ENCODE results near the gene ST3GAL3. TPM values are rescaled to one million over a fixed set of nuclear protein-coding genes. Genes with fewer than 3 reads are reported as not detected.

The ST3GAL3 gene
- total and polyA plus RNA-seq, 2 of the 13 experiments (the other 11 are each of a cell fraction or from before 2014, with no cell fraction given), result 5.1 to 8.1 TPM

- TF ChIP-seq CHD2 (IDR thresholded peaks at IDR 0.05; ENCODE audit: low read depth, low read length) (no peak), ZNF331 (CRISPR knock-in tag; IDR thresholded peaks at IDR 0.05) (peak; percentile 37; the same call in 1 of the 2 replicates), NR2F6 (IDR thresholded peaks at IDR 0.05) (no peak), NR2F6 (CRISPR knock-in tag; IDR thresholded peaks at IDR 0.05) (peak; percentile 39; the same call in 1 of the 2 replicates), ARID5B (CRISPR knock-in tag; IDR thresholded peaks at IDR 0.05) (peak; percentile 20; the same call in 1 of the 2 replicates), ZNF460 (CRISPR knock-in tag; IDR thresholded peaks at IDR 0.05; ENCODE audit: borderline replicate concordance) (no peak), ZXDC (CRISPR knock-in tag; IDR thresholded peaks at IDR 0.05) (peak; percentile 62; the same call in 1 of the 2 replicates), ATF7-NPFF (CRISPR knock-in tag; IDR thresholded peaks at IDR 0.05; ENCODE audit: low read depth) (0 out of 2 replicates have a peak, but pooled peaks have one; percentile 36), EEA1 (CRISPR knock-in tag; IDR thresholded peaks at IDR 0.05; ENCODE audit: borderline replicate concordance) (0 out of 2 replicates have a peak, but pooled peaks have one; percentile 18), ZNF431 (CRISPR knock-in tag; IDR thresholded peaks at IDR 0.05; ENCODE audit: borderline replicate concordance, low read depth) (peak; percentile 55; the same call in 1 of the 2 replicates), ZNF687 (CRISPR knock-in tag; IDR thresholded peaks at IDR 0.05) (peak; percentile 87), RFXANK (CRISPR knock-in tag; IDR thresholded peaks at IDR 0.05) (no peak), BRD4 (CRISPR knock-in tag; IDR thresholded peaks at IDR 0.05) (no peak), ASH2L (IDR thresholded peaks at IDR 0.05; ENCODE audit: insufficient read length, low read depth, low read length) (peak; percentile 47), TEAD2 (CRISPR knock-in tag; IDR thresholded peaks at IDR 0.05) (no peak)
These were observed 270.9 kb downstream of the ST3GAL3 start (continued) for GRCh38 chr1:43978264-43978550.

Data from HepG2 (cell line).